Keratinocyte (primary cell): ENCODE results near the gene MAP4K3. TPM values are rescaled to one million over a fixed set of nuclear protein-coding genes. Genes with fewer than 3 reads are reported as not detected.

Source experiments
- DNase-seq: peaks from one replicate; pipeline ENCODE4 v3.0.0-alpha.2; 2011; ENCODE audit warnings: low read depth, missing footprints, low spot score
- FAIRE-seq: peaks from 2 replicates; lab custom pipeline; 2011; peaks lifted over from hg19 to GRCh38; lab: Jason Lieb, UNC
- H2AFZ ChIP-seq: 2 replicates; pipeline ENCODE4 v1.6.0; 2012; ENCODE audit warnings: low read length, control low read depth, inconsistent platforms; ENCODE audit not compliant: control insufficient read depth
- H3K27ac ChIP-seq: 2 replicates; pipeline ENCODE4 v1.5.1; 2011; ENCODE audit warnings: low read length; ENCODE audit not compliant: control insufficient read depth, insufficient read depth
- H3K27me3 ChIP-seq: 3 replicates; pipeline ENCODE4 v1.6.0; 2011; ENCODE audit warnings: low read length; ENCODE audit not compliant: control insufficient read depth, insufficient read depth; ENCODE audit errors: extremely low read depth
- H3K36me3 ChIP-seq, 2 experiments: 2 replicates in 1 of 2; 3 replicates in 1 of 2; pipeline ENCODE4 v1.5.1; 2011; ENCODE audit warnings: low read length in 2 of 2, mild to moderate bottlenecking in 1 of 2; ENCODE audit not compliant: control insufficient read depth in 2 of 2, insufficient read depth in 2 of 2; ENCODE audit errors: extremely low read depth in 1 of 2
- H3K4me1 ChIP-seq: 3 replicates; pipeline ENCODE4 v1.5.1; 2011; ENCODE audit warnings: low read length; ENCODE audit not compliant: control insufficient read depth, insufficient read depth; ENCODE audit errors: extremely low read depth
- H3K4me2 ChIP-seq: 3 replicates; pipeline ENCODE4 v1.6.0; 2011; ENCODE audit warnings: low read depth, low read length; ENCODE audit not compliant: control insufficient read depth, insufficient read depth; ENCODE audit errors: extremely low read depth
- H3K4me3 ChIP-seq, 3 experiments: fragments of 200-600 bp in 1 of 3; sonication (generic) in 1 of 3; 2 replicates in 2 of 3; 3 replicates in 1 of 3; pipeline ENCODE4 v1.5.1; 2011 to 2016; ENCODE audit warnings: low read length in 3 of 3, mild to moderate bottlenecking in 3 of 3, control low read depth in 2 of 3, inconsistent platforms in 1 of 3, low read depth in 1 of 3, mixed read lengths in 1 of 3, mixed run types in 1 of 3, moderate library complexity in 1 of 3; ENCODE audit not compliant: control insufficient read depth in 2 of 3, insufficient read depth in 2 of 3; ENCODE audit errors: extremely low read depth in 1 of 3
- H3K79me2 ChIP-seq: 2 replicates; pipeline ENCODE4 v1.6.0; 2012; ENCODE audit warnings: low read length; ENCODE audit not compliant: control insufficient read depth, insufficient read depth
- H3K9ac ChIP-seq: 3 replicates; pipeline ENCODE4 v1.6.0; 2011; ENCODE audit warnings: low read length; ENCODE audit not compliant: control insufficient read depth, insufficient read depth; ENCODE audit errors: extremely low read depth
- H3K9me1 ChIP-seq: 3 replicates; pipeline ENCODE4 v1.6.0; 2011; ENCODE audit warnings: low read length; ENCODE audit not compliant: control insufficient read depth, insufficient read depth; ENCODE audit errors: extremely low read depth
- H3K9me3 ChIP-seq: 2 replicates; pipeline ENCODE4 v1.5.1; 2012; ENCODE audit warnings: low read depth, low read length; ENCODE audit not compliant: control insufficient read depth
- H4K20me1 ChIP-seq: 3 replicates; pipeline ENCODE4 v1.6.0; 2011; ENCODE audit warnings: low read length; ENCODE audit not compliant: control insufficient read depth, insufficient read depth; ENCODE audit errors: extremely low read depth
- EZH2 ChIP-seq: IDR thresholded peaks from one replicate; pipeline ENCODE4 v1.6.1; 2012; ENCODE audit warnings: inconsistent platforms, mild to moderate bottlenecking, low read length, moderate library complexity
- dilution Hi-C: fragments of 300-500 bp; cut with MboI; formaldehyde crosslinking; loops from one replicate; pipeline ENCODE4 v1.7.0; 2020; ENCODE audit warnings: low sequenced_read_pairs; ENCODE audit not compliant: extremely low pct_ligation_motif_present
- polyA plus RNA-seq, 5 experiments: library from polyadenylated mRNA; depleted of rRNA in 3 of 5; stranded (reverse) in 3 of 5; stranded (forward) in 1 of 5; unstranded in 1 of 5; fragments of >200 nt; gene quantifications; 1 replicate in 1 of 5; 2 replicates in 3 of 5; 3 replicates in 1 of 5; pipeline versions ENCODE4 v1.2.1 to v1.2.3, GENCODE V29; 2011 to 2012; ENCODE audit warnings: missing spikeins in 2 of 5, low read depth in 1 of 5, low replicate concordance in 1 of 5
- TF ChIP-seq, protein P1 (sequence below), 3 experiments: IDR thresholded peaks in 1 of 3; conservative IDR thresholded peaks in 1 of 3; optimal IDR thresholded peaks in 1 of 3; 2 replicates in 2 of 3; 3 replicates in 1 of 3; pipeline versions ENCODE3 to v1.5.1; 2011; ENCODE audit warnings: low read length in 3 of 3, mild to moderate bottlenecking in 3 of 3, moderate library complexity in 2 of 3, control low read depth in 1 of 3, inconsistent platforms in 1 of 3; ENCODE audit not compliant: insufficient read depth in 2 of 3; ENCODE audit errors: extremely low read depth in 1 of 3

The MAP4K3 gene
- polyA plus RNA-seq, 1 donor (not counting 4 experiments of a cell fraction or from before 2014, with no cell fraction given), result 19.4 TPM

GRCh38 chr2:39225567-39225966 is 211.5 kb downstream of the MAP4K3 start:
- dilution Hi-C loops, result no loop called here
- H3K4me1 ChIP-seq, result no peaks in the 10 kb centered on the region
- no peaks in the 10 kb centered on the region for H3K9me3 ChIP-seq

GRCh38 chr2:39223909-39224308 is 213.2 kb downstream of the MAP4K3 start:
- FAIRE-seq (no peak), DNase-seq (no peak)
- no peaks in the 10 kb centered on the region for H4K20me1 ChIP-seq
- H3K9me1 ChIP-seq, result no peaks in the 10 kb centered on the region
- no peak overlapping the region for H2AFZ ChIP-seq
- no peaks in the 10 kb centered on the region for H3K9me3 ChIP-seq
- TF ChIP-seq, protein P1, sequence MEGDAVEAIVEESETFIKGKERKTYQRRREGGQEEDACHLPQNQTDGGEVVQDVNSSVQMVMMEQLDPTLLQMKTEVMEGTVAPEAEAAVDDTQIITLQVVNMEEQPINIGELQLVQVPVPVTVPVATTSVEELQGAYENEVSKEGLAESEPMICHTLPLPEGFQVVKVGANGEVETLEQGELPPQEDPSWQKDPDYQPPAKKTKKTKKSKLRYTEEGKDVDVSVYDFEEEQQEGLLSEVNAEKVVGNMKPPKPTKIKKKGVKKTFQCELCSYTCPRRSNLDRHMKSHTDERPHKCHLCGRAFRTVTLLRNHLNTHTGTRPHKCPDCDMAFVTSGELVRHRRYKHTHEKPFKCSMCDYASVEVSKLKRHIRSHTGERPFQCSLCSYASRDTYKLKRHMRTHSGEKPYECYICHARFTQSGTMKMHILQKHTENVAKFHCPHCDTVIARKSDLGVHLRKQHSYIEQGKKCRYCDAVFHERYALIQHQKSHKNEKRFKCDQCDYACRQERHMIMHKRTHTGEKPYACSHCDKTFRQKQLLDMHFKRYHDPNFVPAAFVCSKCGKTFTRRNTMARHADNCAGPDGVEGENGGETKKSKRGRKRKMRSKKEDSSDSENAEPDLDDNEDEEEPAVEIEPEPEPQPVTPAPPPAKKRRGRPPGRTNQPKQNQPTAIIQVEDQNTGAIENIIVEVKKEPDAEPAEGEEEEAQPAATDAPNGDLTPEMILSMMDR (optimal IDR thresholded peaks at IDR 0.05 in 1 of 3, IDR thresholded peaks at IDR 0.05 in 1 of 3, conservative IDR thresholded peaks at IDR 0.05 in 1 of 3; ENCODE audit: extremely low read depth in 1 of 3, insufficient read depth in 2 of 3, low read length in 3 of 3), result no peak
- no peak for TF ChIP-seq EZH2
- H3K27me3 ChIP-seq, result no peaks in the 10 kb centered on the region
- no peak overlapping the region for H3K27ac ChIP-seq
- H3K4me3 ChIP-seq, result no peak overlapping the region
- H3K9ac ChIP-seq, result no peak overlapping the region
- H3K4me2 ChIP-seq, result no peak overlapping the region
- H3K4me1 ChIP-seq, result no peaks in the 10 kb centered on the region
- no peaks in the 10 kb centered on the region for H3K79me2 ChIP-seq
- dilution Hi-C loops, result loop anchor here (25.0 kb wide), 1 partner anchor 162 kb away; no protein-coding TSS in a partner anchor
- H3K36me3 ChIP-seq, result no peaks in the 10 kb centered on the region

More at GRCh38 chr2:39225567-39225966, 211.5 kb downstream of the MAP4K3 start:
- H3K27me3 ChIP-seq, result no peaks in the 10 kb centered on the region
- no peak overlapping the region for H3K4me2 ChIP-seq
- no peaks in the 10 kb centered on the region for H3K36me3 ChIP-seq
- H3K9me1 ChIP-seq, result no peaks in the 10 kb centered on the region
- no peak overlapping the region for H3K27ac ChIP-seq
- no peaks in the 10 kb centered on the region for H4K20me1 ChIP-seq
- no peaks in the 10 kb centered on the region for H3K79me2 ChIP-seq
- no peak overlapping the region for H3K4me3 ChIP-seq
- TF ChIP-seq, protein P1 (optimal IDR thresholded peaks at IDR 0.05 in 1 of 3, IDR thresholded peaks at IDR 0.05 in 1 of 3, conservative IDR thresholded peaks at IDR 0.05 in 1 of 3; ENCODE audit: extremely low read depth in 1 of 3, insufficient read depth in 2 of 3, low read length in 3 of 3), result no peak
- TF ChIP-seq EZH2, result no peak
- DNase-seq, result no peak
- no peak overlapping the region for H2AFZ ChIP-seq
- FAIRE-seq, result no peak
- no peak overlapping the region for H3K9ac ChIP-seq
